Fibroblast of the conjunctiva (primary cell): Measurements from ENCODE around the gene SLC16A5.
"Not testable (repeated sequence)": the region's sequence is repeated elsewhere in the genome, so short reads cannot be mapped to it uniquely, and the experiment has no call there.

Experiments
- DNase-seq: peaks from one replicate; pipeline ENCODE4 v3.0.0-alpha.2; 2010; ENCODE audit warnings: low read depth

Gene SLC16A5

DNA sequence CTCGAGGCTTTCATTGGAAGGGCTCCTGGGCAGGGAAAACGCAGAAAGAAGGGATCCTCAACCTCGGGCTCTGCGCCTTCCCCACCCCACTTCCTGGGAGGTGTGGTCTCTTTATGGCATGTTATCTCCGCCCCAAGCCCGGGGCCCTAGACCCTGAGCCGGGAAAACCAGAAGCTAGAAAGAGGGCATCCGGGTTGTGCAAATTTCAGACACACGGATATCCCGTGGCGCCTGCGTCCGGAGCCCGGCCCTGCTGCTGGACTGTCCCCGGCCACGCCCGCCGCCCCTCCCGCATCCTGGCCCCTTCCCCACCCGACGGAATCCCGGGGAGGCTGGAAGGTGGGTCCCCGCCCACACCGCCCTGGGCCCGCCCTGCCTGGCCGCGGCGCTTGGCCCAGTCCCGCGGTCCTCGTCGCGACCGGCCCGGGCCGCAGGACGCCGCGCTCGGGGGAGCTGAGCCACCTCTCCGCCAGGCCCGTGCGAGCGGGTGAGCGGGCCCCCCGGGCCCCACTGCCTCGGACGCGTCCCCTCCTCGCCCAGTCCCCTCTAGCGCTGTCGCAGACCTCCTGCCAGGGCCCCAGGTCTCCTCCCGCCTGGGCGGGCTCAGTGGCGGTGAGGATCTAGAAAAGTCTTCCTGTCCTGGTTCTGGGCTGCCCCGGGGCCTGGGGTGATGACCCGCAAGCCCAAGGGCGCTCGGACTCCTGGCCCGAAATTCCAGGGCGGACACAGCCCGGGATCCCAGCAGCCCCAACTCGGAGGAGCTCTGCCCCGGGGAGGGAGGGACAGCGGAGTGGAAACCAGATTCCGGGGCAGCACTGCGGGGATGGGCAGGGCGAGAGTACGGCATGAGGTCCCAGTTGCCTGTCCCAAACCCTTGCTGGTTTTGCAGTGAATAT, at the start of gene SLC16A5:
Gene SLC16A5 (plus strand): TSS at position 397 of the 896 bp plus-strand sequence. CDS start 5,683 bp downstream, outside the sequence.
- DNase-seq, result no peak

- no peak for DNase-seq
These were observed 48.5 kb upstream of the SLC16A5 start for GRCh38 chr17:75039238-75039637.

- no peak for DNase-seq
These were observed 46.0 kb upstream of the SLC16A5 start for GRCh38 chr17:75041656-75042280.

GRCh38 chr17:75043789-75044188, 44.0 kb upstream of the SLC16A5 start:
- not testable (repeated sequence) for DNase-seq

DNA sequence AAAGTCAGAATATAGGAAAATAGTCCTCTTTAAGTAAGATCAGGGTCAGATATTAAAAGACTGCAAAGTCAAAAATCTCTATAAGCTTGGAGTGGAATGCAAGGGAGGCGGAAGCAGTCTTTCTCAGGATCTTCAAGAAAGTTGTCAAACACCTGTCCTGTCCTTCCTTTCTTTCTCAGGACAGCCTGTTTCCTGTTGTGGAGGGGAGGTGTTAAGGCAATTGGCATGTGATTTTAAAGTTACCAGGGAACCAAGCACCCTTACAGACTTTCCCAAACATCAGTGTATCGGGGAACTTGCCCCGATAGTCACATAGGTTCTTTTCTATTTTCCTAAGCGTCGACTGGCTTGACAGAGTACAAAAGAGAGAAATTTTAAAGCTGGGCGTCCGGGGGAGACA, 43.0 kb upstream of the SLC16A5 start:
- DNase-seq, result no peak

DNA sequence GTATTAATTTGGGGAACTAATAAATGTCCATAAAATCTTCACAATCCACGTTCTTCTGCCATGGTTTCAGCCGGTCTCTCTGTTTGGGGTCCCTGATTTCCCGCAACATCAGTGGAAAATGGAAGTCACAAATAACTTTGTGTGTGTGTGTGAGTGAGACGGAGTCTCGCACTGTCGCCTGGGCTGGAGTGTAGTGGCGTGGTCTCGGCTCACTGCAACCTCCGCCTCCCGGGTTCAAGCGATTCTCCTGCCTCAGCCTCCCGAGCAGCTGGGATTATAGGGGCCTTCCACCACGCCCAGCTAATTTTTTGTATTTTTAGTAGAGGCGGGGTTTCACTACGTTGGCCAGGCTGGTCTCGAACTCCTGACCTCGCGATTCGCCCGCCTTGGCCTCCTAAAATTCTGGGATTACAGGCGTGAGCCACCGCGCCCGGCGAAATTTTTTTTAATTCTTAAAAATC, 41.8 kb upstream of the SLC16A5 start:
- DNase-seq, result not testable (repeated sequence)

DNA sequence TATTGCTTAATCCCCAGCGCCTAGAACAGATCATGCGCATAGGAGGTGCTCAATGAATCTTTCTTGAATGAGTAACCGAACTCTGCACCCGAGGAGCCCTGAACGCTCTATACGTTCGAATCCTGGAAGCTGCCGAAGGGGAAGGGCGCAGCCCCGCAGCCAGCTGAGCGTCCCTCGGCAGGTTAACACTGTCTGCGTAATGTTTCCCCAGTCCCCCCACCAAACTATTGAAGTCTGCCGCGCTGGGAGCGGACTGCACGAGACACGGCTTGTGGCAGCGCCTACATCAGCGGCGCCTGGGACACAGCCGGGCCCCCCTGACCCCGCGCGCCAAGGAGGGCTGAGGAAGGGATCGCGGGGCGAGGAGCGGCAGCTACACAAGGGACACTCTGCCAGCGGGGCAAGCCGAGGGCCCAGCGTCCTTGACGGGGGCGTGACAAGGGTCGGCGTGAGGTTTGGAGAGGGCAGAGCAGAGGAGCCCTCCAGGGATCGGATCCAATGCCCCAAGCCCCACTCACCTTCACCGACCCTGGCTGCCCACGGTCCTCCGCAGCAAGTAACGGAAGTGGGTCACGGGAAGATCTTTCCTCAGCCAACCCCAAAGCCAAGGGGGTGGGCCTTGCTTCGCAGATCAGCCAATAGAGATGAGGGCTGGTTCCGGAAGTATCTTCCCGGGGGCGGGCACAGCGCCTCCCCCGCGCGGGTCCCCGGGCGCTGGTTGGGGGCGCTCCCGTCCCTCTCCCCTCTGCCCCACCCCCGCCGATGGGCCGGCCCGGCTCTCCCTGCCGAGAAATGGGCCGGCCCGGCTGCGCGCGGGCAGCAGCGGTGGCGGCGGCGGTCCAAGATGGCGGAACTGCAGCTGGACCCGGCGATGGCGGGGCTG, 41.1 kb upstream of the SLC16A5 start, which contains the start of the genes ATP5PD and KCTD2:
Gene ATP5PD (minus strand): TSS at position 563 of the 883 bp plus-strand sequence. CDS start 4,319 bp downstream, outside the sequence.
Gene KCTD2 (plus strand): TSS at position 819 of the 883 bp plus-strand sequence. CDS start 26 bp downstream, at position 845.
- peak; percentile 93 for DNase-seq

- DNase-seq, result no peak
These were observed 40.2 kb upstream of the SLC16A5 start for GRCh38 chr17:75047398-75048098.

DNA sequence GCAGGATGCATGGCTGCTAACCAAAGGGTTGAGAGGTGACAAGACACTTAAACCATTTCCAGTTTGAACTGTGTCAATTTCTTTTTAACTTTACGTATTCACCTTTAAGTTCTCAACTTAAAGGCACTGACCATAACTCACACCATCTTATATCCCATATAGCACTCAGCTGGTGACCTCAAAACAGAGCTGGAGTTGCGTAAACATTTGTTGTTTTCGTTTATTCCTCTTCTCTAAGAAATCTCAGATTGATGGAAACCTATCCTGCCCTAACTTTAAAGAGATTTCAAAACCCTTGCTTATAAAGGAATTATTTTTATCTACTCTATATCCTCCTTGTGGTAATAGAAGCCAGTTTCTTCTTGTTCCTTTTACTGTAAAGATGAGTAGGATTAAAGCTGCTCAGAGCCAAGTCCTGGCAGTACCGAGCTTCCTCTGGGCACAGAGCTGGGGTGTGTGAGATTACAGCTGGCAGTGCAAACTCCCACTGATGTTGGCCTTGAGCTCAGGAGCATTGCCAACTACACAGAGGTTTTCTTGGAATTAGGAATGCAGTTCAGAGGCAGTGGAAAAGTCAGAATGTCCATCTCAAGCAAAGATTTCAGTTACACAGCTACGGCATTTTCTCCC, 39.4 kb upstream of the SLC16A5 start:
- DNase-seq, result no peak

GRCh38 chr17:75049057-75049456, 38.7 kb upstream of the SLC16A5 start:
- no peak for DNase-seq

DNA sequence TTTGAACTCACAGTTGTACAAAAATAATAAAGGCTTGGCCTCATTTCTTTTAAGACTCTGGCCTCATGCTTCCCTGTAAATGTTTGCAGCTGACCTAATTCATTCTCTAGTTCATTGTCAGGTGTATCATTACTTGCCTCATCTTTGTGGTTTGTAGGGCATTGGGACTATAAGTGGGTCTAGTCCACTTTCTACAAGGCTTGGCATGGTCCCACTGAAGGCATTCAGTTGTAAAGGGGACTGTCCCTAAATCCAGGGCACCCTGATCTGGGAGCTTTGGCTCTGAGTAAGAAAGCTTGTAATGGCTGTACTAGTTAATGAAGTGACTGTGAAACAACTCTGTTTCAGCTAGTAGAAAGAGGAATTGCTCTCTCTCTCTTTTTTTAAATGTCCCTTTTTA, 38.0 kb upstream of the SLC16A5 start:
- no peak for DNase-seq

DNA sequence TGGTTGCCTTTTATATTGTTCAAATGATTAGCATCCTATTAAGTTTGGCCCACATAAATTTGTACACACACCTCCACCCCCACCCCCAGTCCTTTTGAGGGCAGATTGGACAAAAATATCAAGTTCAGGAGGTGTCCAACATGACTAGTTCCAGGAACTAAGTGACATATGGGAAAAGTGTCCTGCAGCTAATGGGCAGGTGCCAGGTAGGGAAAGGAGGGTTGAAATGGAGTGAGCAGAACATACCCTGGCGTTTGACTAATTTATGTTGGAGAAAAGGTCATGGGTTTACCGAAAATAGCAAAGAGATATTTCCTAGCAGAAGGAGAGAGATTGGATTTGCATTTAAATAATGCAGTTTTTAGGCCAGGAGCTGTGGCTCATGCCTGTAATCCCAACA, 35.8 kb upstream of the SLC16A5 start:
- DNase-seq, result no peak

GRCh38 chr17:75059369-75060345, 28.1 kb upstream of the SLC16A5 start:
- peak; percentile 60 for DNase-seq

DNA sequence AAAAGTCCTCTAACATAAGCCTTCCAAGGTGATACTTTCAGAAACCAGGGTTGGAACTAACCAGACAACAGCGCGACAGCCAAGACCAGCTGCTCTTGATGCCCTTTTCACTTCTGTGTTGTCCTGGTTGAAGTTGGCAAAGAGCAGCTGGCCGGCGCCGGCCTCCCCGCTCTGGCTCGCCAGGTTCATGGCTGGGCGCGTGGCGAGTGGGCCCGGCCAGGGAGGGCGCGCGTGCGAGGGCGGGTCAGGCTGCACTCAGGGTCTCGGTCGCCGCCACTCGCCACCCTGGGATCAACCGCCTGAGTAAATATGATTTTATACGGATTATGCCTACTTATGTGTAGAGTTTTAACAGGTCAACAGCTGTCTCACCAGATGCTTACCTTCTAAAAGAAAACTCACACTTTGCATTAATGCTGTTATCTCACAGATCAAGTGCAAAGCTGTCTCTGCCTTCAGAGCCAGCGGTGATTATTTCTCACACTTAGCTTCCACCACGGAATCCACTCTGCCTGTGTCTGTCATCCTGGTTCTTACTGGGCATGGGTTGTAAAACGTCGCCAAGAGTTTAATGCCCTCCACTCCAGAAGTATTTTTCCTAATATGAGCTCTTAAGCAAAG, 27.2 kb upstream of the SLC16A5 start:
- DNase-seq, result no peak

DNA sequence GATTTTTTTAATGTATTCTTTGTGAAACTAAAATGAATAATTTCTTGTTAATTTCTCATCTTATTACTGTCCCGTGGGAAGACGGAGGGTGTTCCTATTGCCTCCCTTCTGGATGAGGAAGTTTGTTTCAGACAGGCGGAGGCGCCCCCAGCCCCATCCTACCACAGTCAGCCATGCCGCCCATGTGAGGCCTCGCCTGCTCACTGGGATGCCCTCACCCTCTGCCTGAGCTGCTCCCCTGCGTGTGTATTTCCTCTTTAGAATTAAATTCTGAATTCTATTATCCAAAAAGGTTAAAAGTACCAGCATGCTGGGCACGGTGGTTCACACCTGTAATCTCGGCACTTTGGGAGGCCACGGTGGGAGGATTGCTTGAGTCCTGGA, 26.7 kb upstream of the SLC16A5 start:
- DNase-seq, result no peak

DNA sequence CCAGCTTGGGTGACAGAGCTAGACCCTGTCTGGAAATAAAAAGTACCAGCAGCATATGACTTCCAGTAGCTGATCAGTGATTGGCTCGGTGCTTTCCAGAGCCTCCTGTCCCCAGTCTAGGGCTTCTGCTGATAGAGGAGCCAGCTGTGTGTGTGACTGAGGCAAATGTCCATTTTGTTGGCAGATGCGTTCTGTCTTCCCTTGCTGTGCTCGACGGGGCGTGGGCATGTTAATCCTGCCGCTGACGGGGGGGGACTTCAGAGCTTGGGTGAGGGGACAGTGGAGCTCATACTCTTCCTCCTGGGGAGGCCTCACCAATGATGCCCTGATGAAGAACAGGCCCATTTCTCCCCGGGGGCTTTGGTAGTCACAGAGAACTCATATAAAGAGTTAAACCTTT, 26.1 kb upstream of the SLC16A5 start:
- DNase-seq, result no peak

- no peak for DNase-seq
These were observed 24.6 kb upstream of the SLC16A5 start for GRCh38 chr17:75063201-75063600.

GRCh38 chr17:75063626-75064025, 24.1 kb upstream of the SLC16A5 start:
- DNase-seq, result no peak

DNA sequence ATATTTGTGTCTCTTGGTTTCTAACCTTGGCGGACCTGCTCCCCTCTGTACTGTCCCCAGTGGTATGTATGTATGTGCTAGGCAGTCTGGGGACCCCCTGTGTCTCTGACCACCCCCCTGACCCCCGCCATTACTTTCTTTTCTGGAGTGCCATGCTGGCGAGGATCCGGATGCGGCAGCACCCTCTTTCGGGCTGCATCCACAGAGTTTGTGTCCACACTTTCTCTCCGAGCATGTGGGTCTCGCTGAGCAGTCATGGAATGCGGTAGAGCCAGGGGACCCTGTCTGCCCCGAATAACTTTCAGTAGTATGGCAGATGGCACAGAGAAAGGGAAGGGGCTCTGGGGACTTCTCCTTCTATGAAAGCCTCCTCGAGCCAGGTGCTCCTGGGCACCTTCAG, 23.7 kb upstream of the SLC16A5 start:
- DNase-seq, result no peak
